GM23248 (cell line): ENCODE data around the gene CTNNA3. TPM values are rescaled to one million over a fixed set of nuclear protein-coding genes. Genes with fewer than 3 reads are reported as not detected.

ENCODE experiments used
- DNase-seq: peaks from one replicate; pipeline ENCODE4 v3.0.0-alpha.2; 2015
- H2AFZ ChIP-seq: fragments of 200-600 bp; sonication (generic); 2 replicates; pipeline ENCODE4 v1.6.1; 2016; ENCODE audit warnings: antibody characterized with exemption
- H3F3A ChIP-seq: fragments of 200-600 bp; sonication (generic); 2 replicates; pipeline ENCODE4 v1.6.1; 2016; ENCODE audit warnings: mild to moderate bottlenecking, antibody characterized with exemption, mixed run types; ENCODE audit not compliant: insufficient read depth
- H3K27ac ChIP-seq: fragments of 200-600 bp; sonication (generic); 2 replicates; pipeline ENCODE4 v1.5.1; 2016; ENCODE audit warnings: mild to moderate bottlenecking
- H3K27me3 ChIP-seq: fragments of 200-600 bp; sonication (generic); replicated peaks from 2 replicates; pipeline ENCODE4 v1.6.1; 2016; ENCODE audit warnings: mild to moderate bottlenecking; ENCODE audit not compliant: insufficient read depth
- H3K36me3 ChIP-seq: fragments of 200-600 bp; sonication (generic); 2 replicates; pipeline ENCODE4 v1.6.1; 2016; ENCODE audit warnings: low read depth, mild to moderate bottlenecking
- H3K4me1 ChIP-seq: fragments of 200-600 bp; sonication (generic); 2 replicates; pipeline ENCODE4 v1.6.1; 2016; ENCODE audit warnings: mild to moderate bottlenecking; ENCODE audit not compliant: insufficient read depth
- H3K4me2 ChIP-seq: fragments of 200-600 bp; sonication (generic); one replicate; pipeline ENCODE4 v1.6.1; 2016; ENCODE audit warnings: mild to moderate bottlenecking; ENCODE audit not compliant: unreplicated experiment
- H3K4me3 ChIP-seq: fragments of 200-600 bp; sonication (generic); 2 replicates; pipeline ENCODE4 v1.5.1; 2016; ENCODE audit warnings: mild to moderate bottlenecking
- H3K79me2 ChIP-seq: fragments of 200-600 bp; sonication (generic); 2 replicates; pipeline ENCODE4 v1.6.1; 2016; ENCODE audit warnings: mild to moderate bottlenecking; ENCODE audit not compliant: insufficient read depth
- H3K9ac ChIP-seq: fragments of 200-600 bp; sonication (generic); 2 replicates; pipeline ENCODE4 v1.6.1; 2016; ENCODE audit warnings: mild to moderate bottlenecking
- H3K9me2 ChIP-seq: fragments of 200-600 bp; sonication (generic); 2 replicates; pipeline ENCODE4 v1.6.1; 2016; ENCODE audit warnings: mixed run types, mild to moderate bottlenecking, moderate library complexity; ENCODE audit not compliant: insufficient read depth
- H3K9me3 ChIP-seq: fragments of 200-600 bp; sonication (generic); one replicate; pipeline ENCODE4 v1.6.1; 2017; ENCODE audit warnings: low read depth
- H4K20me1 ChIP-seq: fragments of 200-600 bp; sonication (generic); 2 replicates; pipeline ENCODE4 v1.6.0; 2016; ENCODE audit not compliant: insufficient read depth
- EZH2 ChIP-seq: fragments of 200-600 bp; sonication (generic); IDR thresholded peaks from 2 replicates; pipeline ENCODE4 v1.6.1; 2018; ENCODE audit warnings: antibody characterized with exemption, mild to moderate bottlenecking; ENCODE audit not compliant: insufficient read depth, poor library complexity, severe bottlenecking
- EZH2phosphoT487 ChIP-seq: fragments of 200-600 bp; sonication (generic); IDR thresholded peaks from 2 replicates; pipeline ENCODE4 v1.6.1; 2018; ENCODE audit warnings: antibody characterized with exemption, moderate library complexity, mild to moderate bottlenecking, low read depth; ENCODE audit not compliant: insufficient read depth
- WGBS, 2 experiments: methylation state at CpG; one replicate each; pipeline ENCODE4 v1.1.6; 2015 to 2017; ENCODE audit warnings: low lambda C conversion rate in 2 of 2, low coverage in 1 of 2; ENCODE audit errors: missing lambda C conversion rate in 2 of 2; 5-methylcytosine and 5-hydroxymethylcytosine counted together
- in situ Hi-C: fragments of 300-500 bp; cut with MboI; formaldehyde crosslinking; loops from 2 replicates; pipeline ENCODE4 v1.15.0; 2020
- polyA plus RNA-seq: library from polyadenylated mRNA; unstranded; fragments of >200 nt; fragmentation: Nextera tagmentation; extraction: Ambion mirVana; gene quantifications from 2 replicates; pipeline ENCODE4 v1.2.1, GENCODE V29; 2016
- total RNA-seq: library from RNA; depleted of rRNA; stranded (reverse); fragments of >200 nt; shearing (Covaris generic); gene quantifications from 2 replicates; pipeline ENCODE4 v1.2.3, GENCODE V29; 2014

Gene CTNNA3
- total and polyA plus RNA-seq, 2 experiments from 2014 or later = not detected

DNA sequence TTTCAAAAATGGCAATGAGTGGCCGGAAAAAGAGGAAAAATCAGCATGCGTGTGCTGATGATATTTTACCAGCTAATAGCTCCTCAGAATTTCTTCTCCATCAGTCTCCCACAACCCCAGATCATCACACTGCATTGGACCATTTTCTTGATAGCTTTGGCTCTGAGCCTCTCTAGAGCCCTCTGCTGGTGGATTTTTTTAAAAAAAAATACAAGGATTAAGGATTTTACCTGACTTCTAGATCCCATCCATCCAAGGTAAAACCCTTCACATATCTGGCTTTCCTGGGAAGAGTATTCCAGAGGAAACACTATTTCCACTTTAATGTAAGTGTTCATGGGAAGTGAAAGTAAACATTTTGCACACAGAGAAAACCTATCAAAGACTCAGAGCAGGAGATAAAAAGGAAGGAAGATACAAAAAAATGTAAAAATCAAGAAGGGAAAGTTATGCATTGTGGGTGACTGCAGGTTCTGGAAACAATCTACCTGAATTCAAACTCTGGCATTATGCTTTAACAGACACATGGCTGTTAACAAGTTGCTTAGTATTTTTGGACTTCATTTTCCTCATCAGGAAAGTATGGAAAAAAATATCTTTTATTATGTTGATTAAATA, 389.3 kb downstream of the CTNNA3 start:
- Histone ChIP-seq H3K79me2 (no peaks in the 10 kb centered on the region), H2AFZ (no peak overlapping the region), H3F3A (no peaks in the 10 kb centered on the region), H3K36me3 (no peaks in the 10 kb centered on the region), H3K4me1 (no peaks in the 10 kb centered on the region), H3K9me2 (no peaks in the 10 kb centered on the region), H4K20me1 (no peaks in the 10 kb centered on the region), H3K9ac (no peak overlapping the region), H3K27ac (no peak overlapping the region), H3K4me2 (no peak overlapping the region), H3K27me3 (no peaks in the 10 kb centered on the region), H3K4me3 (no peak overlapping the region), H3K9me3 (no peaks in the 10 kb centered on the region)
- in situ Hi-C loops = no loop called here
- WGBS, 2 experiments = 20 to 27% methylated on average over 2 of the region's 2 CpGs
- peak; percentile 29 for DNase-seq
- no peak for TF ChIP-seq EZH2phosphoT487
- TF ChIP-seq EZH2 = no peak

GRCh38 chr10:67302701-67303100, 393.3 kb downstream of the CTNNA3 start:
- Histone ChIP-seq H3K9me3 (no peaks in the 10 kb centered on the region), H3K4me1 (no peaks in the 10 kb centered on the region), H3K4me3 (no peak overlapping the region), H3K27ac (no peak overlapping the region), H3K9me2 (no peaks in the 10 kb centered on the region), H3K9ac (no peak overlapping the region), H3K36me3 (no peaks in the 10 kb centered on the region), H4K20me1 (no peaks in the 10 kb centered on the region), H3K27me3 (no peaks in the 10 kb centered on the region), H3F3A (no peaks in the 10 kb centered on the region), H3K4me2 (no peak overlapping the region), H2AFZ (no peak overlapping the region), H3K79me2 (no peaks in the 10 kb centered on the region)
- in situ Hi-C loops = no loop called here
- no peak for DNase-seq
- TF ChIP-seq EZH2phosphoT487 (no peak), EZH2 (no peak)
- 37 to 51% methylated on average over 3 of the region's 3 CpGs for WGBS, 2 experiments

GRCh38 chr10:67299761-67300160, 396.2 kb downstream of the CTNNA3 start:
- Histone ChIP-seq H3K4me1 (no peaks in the 10 kb centered on the region), H2AFZ (no peak overlapping the region), H3K4me2 (no peak overlapping the region), H3K36me3 (no peaks in the 10 kb centered on the region), H3K27ac (no peak overlapping the region), H3K9me3 (no peaks in the 10 kb centered on the region), H4K20me1 (no peaks in the 10 kb centered on the region), H3K4me3 (no peak overlapping the region), H3K79me2 (no peaks in the 10 kb centered on the region), H3K27me3 (no peaks in the 10 kb centered on the region), H3F3A (no peaks in the 10 kb centered on the region), H3K9ac (no peak overlapping the region), H3K9me2 (no peaks in the 10 kb centered on the region)
- TF ChIP-seq EZH2phosphoT487 (no peak), EZH2 (no peak)
- in situ Hi-C loops = no loop called here
- 6 to 13% methylated on average over 1 of the region's 1 CpG for WGBS, 2 experiments
- no peak for DNase-seq

DNA sequence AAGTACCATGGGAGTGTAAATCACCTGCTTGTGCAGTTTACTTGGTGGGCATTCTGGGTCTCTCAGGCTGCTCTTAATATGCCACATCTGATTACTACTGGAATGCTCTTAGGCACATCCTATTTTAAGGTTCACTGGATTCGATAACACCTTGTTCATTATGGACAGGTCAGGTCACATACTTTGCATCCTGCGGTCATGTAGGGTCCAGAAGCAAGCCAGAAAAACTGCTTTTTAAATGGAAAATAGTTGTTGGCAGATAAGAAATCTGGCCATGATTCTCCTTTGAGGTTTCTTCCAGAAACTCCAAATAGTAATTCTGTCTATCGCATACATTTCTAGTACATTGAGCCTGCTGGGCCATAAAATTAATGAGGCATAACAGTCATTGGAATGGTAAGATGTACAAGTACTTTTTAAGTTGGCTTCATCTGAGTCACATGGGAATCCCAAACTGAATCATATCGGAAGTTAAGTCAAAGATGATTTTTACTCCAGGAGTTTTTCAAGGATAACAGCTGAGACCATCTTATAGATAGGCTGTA, 398.3 kb downstream of the CTNNA3 start:
- TF ChIP-seq EZH2 = no peak
- no peak for TF ChIP-seq EZH2phosphoT487
- WGBS, 2 experiments = 26 to 37% methylated on average over 4 of the region's 4 CpGs

More for the DNA sequence above, 398.3 kb downstream of the CTNNA3 start:
- no peaks in the 10 kb centered on the region for H3K4me1 ChIP-seq
- H3K9me2 ChIP-seq = no peaks in the 10 kb centered on the region
- H3K36me3 ChIP-seq = no peaks in the 10 kb centered on the region
- H3K9ac ChIP-seq = no peak overlapping the region
- DNase-seq = no peak
- no peak overlapping the region for H3K4me2 ChIP-seq
- H4K20me1 ChIP-seq = no peaks in the 10 kb centered on the region
- no peak overlapping the region for H3K27ac ChIP-seq
- no peak overlapping the region for H3K4me3 ChIP-seq
- H3K9me3 ChIP-seq = no peaks in the 10 kb centered on the region
- no peaks in the 10 kb centered on the region for H3K79me2 ChIP-seq
- in situ Hi-C loops = no loop called here
- no peaks in the 10 kb centered on the region for H3F3A ChIP-seq
- no peak overlapping the region for H2AFZ ChIP-seq
- H3K27me3 ChIP-seq = no peaks in the 10 kb centered on the region
